H9 (cell line): Measurements from ENCODE around the gene AAMP. TPM values are rescaled to one million over a fixed set of nuclear protein-coding genes. Genes with fewer than 3 reads are reported as not detected.

Experiments
- DNase-seq: peaks from one replicate; pipeline ENCODE4 v3.0.0-alpha.2; 2017
- H2AFZ ChIP-seq: one replicate; pipeline ENCODE4 v1.6.1; 2013; ENCODE audit warnings: mild to moderate bottlenecking, low read length, control low read depth, moderate library complexity
- H2AK5ac ChIP-seq: 2 replicates; pipeline ENCODE4 v1.6.1; 2013; ENCODE audit warnings: low read length, control low read depth, mixed read lengths; ENCODE audit not compliant: insufficient read length
- H2BK120ac ChIP-seq: one replicate; pipeline ENCODE4 v1.6.1; 2013; ENCODE audit warnings: low read depth, mild to moderate bottlenecking, low read length, control low read depth, inconsistent platforms; ENCODE audit not compliant: poor library complexity, severe bottlenecking
- H2BK12ac ChIP-seq: 2 replicates; pipeline ENCODE4 v1.6.1; 2013; ENCODE audit warnings: low read length, control low read depth, mixed read lengths, low read depth; ENCODE audit not compliant: insufficient read length
- H2BK15ac ChIP-seq: 2 replicates; pipeline ENCODE4 v1.6.1; 2013; ENCODE audit warnings: low read depth, low read length, control low read depth
- H2BK20ac ChIP-seq: one replicate; pipeline ENCODE4 v1.6.1; 2013; ENCODE audit warnings: low read depth, mild to moderate bottlenecking, low read length, control low read depth, inconsistent platforms; ENCODE audit not compliant: poor library complexity, severe bottlenecking
- H2BK5ac ChIP-seq: 2 replicates; pipeline ENCODE4 v1.6.1; 2013; ENCODE audit warnings: low read length, control low read depth, mixed read lengths; ENCODE audit not compliant: insufficient read length
- H3K14ac ChIP-seq: 2 replicates; pipeline ENCODE4 v1.6.1; 2013; ENCODE audit warnings: low read length, control low read depth; ENCODE audit not compliant: insufficient read depth
- H3K18ac ChIP-seq: 2 replicates; pipeline ENCODE4 v1.6.1; 2013; ENCODE audit warnings: low read depth, mild to moderate bottlenecking, mixed read lengths, low read length, control low read depth; ENCODE audit not compliant: insufficient read length
- H3K23ac ChIP-seq: 2 replicates; pipeline ENCODE4 v1.6.1; 2013; ENCODE audit warnings: low read length, control low read depth, mixed read lengths, low read depth; ENCODE audit not compliant: insufficient read length
- H3K23me2 ChIP-seq: 2 replicates; pipeline ENCODE4 v1.6.1; 2013; ENCODE audit warnings: low read depth, mild to moderate bottlenecking, mixed read lengths, low read length, control low read depth; ENCODE audit not compliant: insufficient read length, poor library complexity, severe bottlenecking
- H3K27ac ChIP-seq: 2 replicates; pipeline ENCODE4 v1.5.1; 2013; ENCODE audit warnings: low read length, control low read depth, mixed read lengths, low read depth; ENCODE audit not compliant: insufficient read length
- H3K27me3 ChIP-seq: 2 replicates; pipeline ENCODE4 v1.6.1; 2013; ENCODE audit warnings: low read length, control low read depth, inconsistent platforms; ENCODE audit not compliant: insufficient read depth
- H3K4ac ChIP-seq: 2 replicates; pipeline ENCODE4 v1.6.1; 2013; ENCODE audit warnings: low read depth, mild to moderate bottlenecking, control low read depth, inconsistent platforms, low read length, moderate library complexity
- H3K4me1 ChIP-seq: 2 replicates; pipeline ENCODE4 v1.6.1; 2013; ENCODE audit warnings: low read length, control low read depth, inconsistent platforms; ENCODE audit not compliant: insufficient read depth
- H3K4me2 ChIP-seq: 2 replicates; pipeline ENCODE4 v1.6.1; 2013; ENCODE audit warnings: low read length, control low read depth, mixed read lengths; ENCODE audit not compliant: insufficient read length, insufficient read depth
- H3K56ac ChIP-seq: 2 replicates; pipeline ENCODE4 v1.6.1; 2013; ENCODE audit warnings: low read depth, mild to moderate bottlenecking, mixed read lengths, low read length, control low read depth; ENCODE audit not compliant: insufficient read length
- H3K79me1 ChIP-seq: 2 replicates; pipeline ENCODE4 v1.6.1; 2013; ENCODE audit warnings: low read depth, mild to moderate bottlenecking, moderate library complexity, low read length, control low read depth, inconsistent platforms; ENCODE audit not compliant: insufficient read depth, poor library complexity, severe bottlenecking
- H3K79me2 ChIP-seq: 2 replicates; pipeline ENCODE4 v1.6.1; 2013; ENCODE audit warnings: low read length, control low read depth, inconsistent platforms; ENCODE audit not compliant: insufficient read depth
- H3K9ac ChIP-seq: 2 replicates; pipeline ENCODE4 v1.6.1; 2013; ENCODE audit warnings: low read length, control low read depth, mixed read lengths; ENCODE audit not compliant: insufficient read length; ENCODE audit errors: extremely low read depth
- H3K9me3 ChIP-seq: one replicate; pipeline ENCODE4 v1.6.1; 2013; ENCODE audit warnings: low read depth, low read length, inconsistent platforms; ENCODE audit not compliant: control insufficient read depth
- H3T11ph ChIP-seq: one replicate; pipeline ENCODE4 v1.6.1; 2013; ENCODE audit warnings: mild to moderate bottlenecking, low read length, control low read depth, inconsistent platforms
- H4K20me1 ChIP-seq: one replicate; pipeline ENCODE4 v1.6.1; 2013; ENCODE audit not compliant: control insufficient read depth, insufficient read length, insufficient read depth
- H4K5ac ChIP-seq: 2 replicates; pipeline ENCODE4 v1.6.1; 2013; ENCODE audit warnings: low read depth, mild to moderate bottlenecking, mixed read lengths, low read length, control low read depth; ENCODE audit not compliant: insufficient read length
- H4K8ac ChIP-seq: replicated peaks from 2 replicates; pipeline ENCODE4 v1.6.1; 2013; ENCODE audit warnings: low read length, control low read depth, mixed read lengths, low read depth; ENCODE audit not compliant: insufficient read length
- H4K91ac ChIP-seq: 2 replicates; pipeline ENCODE4 v1.6.1; 2013; ENCODE audit warnings: low read depth, mild to moderate bottlenecking, moderate library complexity, mixed read lengths, low read length, control low read depth; ENCODE audit not compliant: insufficient read length
- H3K27ac Mint-ChIP-seq, 3 experiments: 2 replicates in 2 of 3; 3 replicates in 1 of 3; pipeline ENCODE4 v1.8.0; 2020 to 2021; ENCODE audit warnings: mixed read lengths in 3 of 3, mild to moderate bottlenecking in 1 of 3, moderate library complexity in 1 of 3
- H3K27me3 Mint-ChIP-seq: 2 replicates; pipeline ENCODE4 v1.8.0; 2021; ENCODE audit warnings: low read depth, mild to moderate bottlenecking, moderate library complexity, mixed read lengths
- H3K36me3 Mint-ChIP-seq, 3 experiments: 2 replicates in 2 of 3; 3 replicates in 1 of 3; pipeline ENCODE4 v1.8.0; 2020 to 2021; ENCODE audit warnings: low read depth in 3 of 3, mixed read lengths in 3 of 3; ENCODE audit not compliant: insufficient read depth in 1 of 3
- H3K4me1 Mint-ChIP-seq, 2 experiments: 2 replicates each; pipeline ENCODE4 v1.8.0; 2020; ENCODE audit warnings: mixed read lengths in 2 of 2
- H3K4me3 Mint-ChIP-seq, 2 experiments: 2 replicates in 1 of 2; 3 replicates in 1 of 2; pipeline ENCODE4 v1.8.0; 2020 to 2021; ENCODE audit warnings: mild to moderate bottlenecking in 2 of 2, mixed read lengths in 2 of 2, moderate library complexity in 1 of 2
- H3K9me3 Mint-ChIP-seq, 2 experiments: 2 replicates in 1 of 2; 3 replicates in 1 of 2; pipeline ENCODE4 v1.8.0; 2020; ENCODE audit warnings: mild to moderate bottlenecking in 2 of 2, mixed read lengths in 2 of 2, moderate library complexity in 1 of 2
- CTCF ChIP-seq: fragments of 200-600 bp; sonication (generic); conservative IDR thresholded peaks from 3 replicates; pipeline ENCODE4 v1.8.0; 2021; ENCODE audit warnings: antibody characterized with exemption, mild to moderate bottlenecking
- WGBS: extraction: QIAGEN DNeasy Blood & Tissue Kit; methylation state at CpG from one replicate; pipeline ENCODE4 v1.1.7; 2013; ENCODE audit warnings: missing lambda C conversion rate, low lambda C conversion rate, mixed read lengths; ENCODE audit not compliant: insufficient read length; ENCODE audit errors: extremely low coverage; 5-methylcytosine and 5-hydroxymethylcytosine counted together
- total RNA-seq: library from RNA; stranded (reverse); gene quantifications from 2 replicates; pipeline ENCODE4 v1.2.1, GENCODE V29; 2021

The AAMP gene
- total RNA-seq, 1 experiment from 2014 or later: 103 TPM

GRCh38 chr2:218253232-218253625 is 16.7 kb downstream of the AAMP start:
- peaks cover 41 to 81% (median 71%) of the 10 kb centered on the region in 3 experiments; a peak in 6 of 7 replicates for H3K36me3 Mint-ChIP-seq
- no peaks in the 10 kb centered on the region for H4K20me1 ChIP-seq

More at GRCh38 chr2:218253232-218253625, 16.7 kb downstream of the AAMP start:
- H2AK5ac ChIP-seq: no peak overlapping the region
- H3K23ac ChIP-seq: no peak overlapping the region
- Mint-ChIP-seq H3K4me1 (peaks cover 4% of the 10 kb centered on the region in 2 experiments; a peak in 3 of 4 replicates), H3K4me3 (no peak overlapping the region), H3K27me3 (no peaks in the 10 kb centered on the region), H3K9me3 (no peaks in the 10 kb centered on the region), H3K27ac (no peak overlapping the region)
- no peak overlapping the region for H3T11ph ChIP-seq
- no peak overlapping the region for H3K9ac ChIP-seq
- no peak overlapping the region for H4K5ac ChIP-seq
- H3K27me3 ChIP-seq: no peaks in the 10 kb centered on the region
- no peaks in the 10 kb centered on the region for H3K79me1 ChIP-seq
- no peak overlapping the region for H2BK20ac ChIP-seq
- no peaks in the 10 kb centered on the region for H3K9me3 ChIP-seq
- TF ChIP-seq CTCF: no peak
- no peak overlapping the region for H3K56ac ChIP-seq
- H3K18ac ChIP-seq: no peak overlapping the region
- H4K91ac ChIP-seq: no peak overlapping the region
- no peak overlapping the region for H2AFZ ChIP-seq
- no peak overlapping the region for H3K27ac ChIP-seq
- no peak for DNase-seq
- no peaks in the 10 kb centered on the region for H3K79me2 ChIP-seq
- no peak overlapping the region for H3K14ac ChIP-seq
- no peak overlapping the region for H3K4me2 ChIP-seq
- H2BK5ac ChIP-seq: no peak overlapping the region
- H2BK12ac ChIP-seq: no peak overlapping the region
- H2BK120ac ChIP-seq: no peak overlapping the region
- H3K23me2 ChIP-seq: no peaks in the 10 kb centered on the region
- no peak overlapping the region for H3K4ac ChIP-seq
- no peak overlapping the region for H4K8ac ChIP-seq
- H2BK15ac ChIP-seq: no peak overlapping the region
- WGBS: no CpG with 5 or more reads among the region's 5 CpGs
- no peaks in the 10 kb centered on the region for H3K4me1 ChIP-seq
